H9 (cell line): ENCODE data around the gene RELL1. TPM values are rescaled to one million over a fixed set of nuclear protein-coding genes. Genes with fewer than 3 reads are reported as not detected.

ENCODE experiments used
- DNase-seq: peaks from one replicate; pipeline ENCODE4 v3.0.0-alpha.2; 2017
- H2AFZ ChIP-seq: one replicate; pipeline ENCODE4 v1.6.1; 2013; ENCODE audit warnings: mild to moderate bottlenecking, low read length, control low read depth, moderate library complexity
- H2AK5ac ChIP-seq: 2 replicates; pipeline ENCODE4 v1.6.1; 2013; ENCODE audit warnings: low read length, control low read depth, mixed read lengths; ENCODE audit not compliant: insufficient read length
- H2BK120ac ChIP-seq: one replicate; pipeline ENCODE4 v1.6.1; 2013; ENCODE audit warnings: low read depth, mild to moderate bottlenecking, low read length, control low read depth, inconsistent platforms; ENCODE audit not compliant: poor library complexity, severe bottlenecking
- H2BK12ac ChIP-seq: 2 replicates; pipeline ENCODE4 v1.6.1; 2013; ENCODE audit warnings: low read length, control low read depth, mixed read lengths, low read depth; ENCODE audit not compliant: insufficient read length
- H2BK15ac ChIP-seq: 2 replicates; pipeline ENCODE4 v1.6.1; 2013; ENCODE audit warnings: low read depth, low read length, control low read depth
- H2BK20ac ChIP-seq: one replicate; pipeline ENCODE4 v1.6.1; 2013; ENCODE audit warnings: low read depth, mild to moderate bottlenecking, low read length, control low read depth, inconsistent platforms; ENCODE audit not compliant: poor library complexity, severe bottlenecking
- H2BK5ac ChIP-seq: 2 replicates; pipeline ENCODE4 v1.6.1; 2013; ENCODE audit warnings: low read length, control low read depth, mixed read lengths; ENCODE audit not compliant: insufficient read length
- H3K14ac ChIP-seq: 2 replicates; pipeline ENCODE4 v1.6.1; 2013; ENCODE audit warnings: low read length, control low read depth; ENCODE audit not compliant: insufficient read depth
- H3K18ac ChIP-seq: 2 replicates; pipeline ENCODE4 v1.6.1; 2013; ENCODE audit warnings: low read depth, mild to moderate bottlenecking, mixed read lengths, low read length, control low read depth; ENCODE audit not compliant: insufficient read length
- H3K23ac ChIP-seq: 2 replicates; pipeline ENCODE4 v1.6.1; 2013; ENCODE audit warnings: low read length, control low read depth, mixed read lengths, low read depth; ENCODE audit not compliant: insufficient read length
- H3K23me2 ChIP-seq: 2 replicates; pipeline ENCODE4 v1.6.1; 2013; ENCODE audit warnings: low read depth, mild to moderate bottlenecking, mixed read lengths, low read length, control low read depth; ENCODE audit not compliant: insufficient read length, poor library complexity, severe bottlenecking
- H3K27ac ChIP-seq: 2 replicates; pipeline ENCODE4 v1.5.1; 2013; ENCODE audit warnings: low read length, control low read depth, mixed read lengths, low read depth; ENCODE audit not compliant: insufficient read length
- H3K27me3 ChIP-seq: 2 replicates; pipeline ENCODE4 v1.6.1; 2013; ENCODE audit warnings: low read length, control low read depth, inconsistent platforms; ENCODE audit not compliant: insufficient read depth
- H3K4ac ChIP-seq: 2 replicates; pipeline ENCODE4 v1.6.1; 2013; ENCODE audit warnings: low read depth, mild to moderate bottlenecking, control low read depth, inconsistent platforms, low read length, moderate library complexity
- H3K4me1 ChIP-seq: 2 replicates; pipeline ENCODE4 v1.6.1; 2013; ENCODE audit warnings: low read length, control low read depth, inconsistent platforms; ENCODE audit not compliant: insufficient read depth
- H3K4me2 ChIP-seq: 2 replicates; pipeline ENCODE4 v1.6.1; 2013; ENCODE audit warnings: low read length, control low read depth, mixed read lengths; ENCODE audit not compliant: insufficient read length, insufficient read depth
- H3K56ac ChIP-seq: 2 replicates; pipeline ENCODE4 v1.6.1; 2013; ENCODE audit warnings: low read depth, mild to moderate bottlenecking, mixed read lengths, low read length, control low read depth; ENCODE audit not compliant: insufficient read length
- H3K79me1 ChIP-seq: 2 replicates; pipeline ENCODE4 v1.6.1; 2013; ENCODE audit warnings: low read depth, mild to moderate bottlenecking, moderate library complexity, low read length, control low read depth, inconsistent platforms; ENCODE audit not compliant: insufficient read depth, poor library complexity, severe bottlenecking
- H3K79me2 ChIP-seq: 2 replicates; pipeline ENCODE4 v1.6.1; 2013; ENCODE audit warnings: low read length, control low read depth, inconsistent platforms; ENCODE audit not compliant: insufficient read depth
- H3K9ac ChIP-seq: 2 replicates; pipeline ENCODE4 v1.6.1; 2013; ENCODE audit warnings: low read length, control low read depth, mixed read lengths; ENCODE audit not compliant: insufficient read length; ENCODE audit errors: extremely low read depth
- H3K9me3 ChIP-seq: one replicate; pipeline ENCODE4 v1.6.1; 2013; ENCODE audit warnings: low read depth, low read length, inconsistent platforms; ENCODE audit not compliant: control insufficient read depth
- H3T11ph ChIP-seq: one replicate; pipeline ENCODE4 v1.6.1; 2013; ENCODE audit warnings: mild to moderate bottlenecking, low read length, control low read depth, inconsistent platforms
- H4K20me1 ChIP-seq: one replicate; pipeline ENCODE4 v1.6.1; 2013; ENCODE audit not compliant: control insufficient read depth, insufficient read length, insufficient read depth
- H4K5ac ChIP-seq: 2 replicates; pipeline ENCODE4 v1.6.1; 2013; ENCODE audit warnings: low read depth, mild to moderate bottlenecking, mixed read lengths, low read length, control low read depth; ENCODE audit not compliant: insufficient read length
- H4K8ac ChIP-seq: replicated peaks from 2 replicates; pipeline ENCODE4 v1.6.1; 2013; ENCODE audit warnings: low read length, control low read depth, mixed read lengths, low read depth; ENCODE audit not compliant: insufficient read length
- H4K91ac ChIP-seq: 2 replicates; pipeline ENCODE4 v1.6.1; 2013; ENCODE audit warnings: low read depth, mild to moderate bottlenecking, moderate library complexity, mixed read lengths, low read length, control low read depth; ENCODE audit not compliant: insufficient read length
- H3K27ac Mint-ChIP-seq, 3 experiments: 2 replicates in 2 of 3; 3 replicates in 1 of 3; pipeline ENCODE4 v1.8.0; 2020 to 2021; ENCODE audit warnings: mixed read lengths in 3 of 3, mild to moderate bottlenecking in 1 of 3, moderate library complexity in 1 of 3
- H3K27me3 Mint-ChIP-seq: 2 replicates; pipeline ENCODE4 v1.8.0; 2021; ENCODE audit warnings: low read depth, mild to moderate bottlenecking, moderate library complexity, mixed read lengths
- H3K36me3 Mint-ChIP-seq, 3 experiments: 2 replicates in 2 of 3; 3 replicates in 1 of 3; pipeline ENCODE4 v1.8.0; 2020 to 2021; ENCODE audit warnings: low read depth in 3 of 3, mixed read lengths in 3 of 3; ENCODE audit not compliant: insufficient read depth in 1 of 3
- H3K4me1 Mint-ChIP-seq, 2 experiments: 2 replicates each; pipeline ENCODE4 v1.8.0; 2020; ENCODE audit warnings: mixed read lengths in 2 of 2
- H3K4me3 Mint-ChIP-seq, 2 experiments: 2 replicates in 1 of 2; 3 replicates in 1 of 2; pipeline ENCODE4 v1.8.0; 2020 to 2021; ENCODE audit warnings: mild to moderate bottlenecking in 2 of 2, mixed read lengths in 2 of 2, moderate library complexity in 1 of 2
- H3K9me3 Mint-ChIP-seq, 2 experiments: 2 replicates in 1 of 2; 3 replicates in 1 of 2; pipeline ENCODE4 v1.8.0; 2020; ENCODE audit warnings: mild to moderate bottlenecking in 2 of 2, mixed read lengths in 2 of 2, moderate library complexity in 1 of 2
- WGBS: extraction: QIAGEN DNeasy Blood & Tissue Kit; methylation state at CpG from one replicate; pipeline ENCODE4 v1.1.7; 2013; ENCODE audit warnings: missing lambda C conversion rate, low lambda C conversion rate, mixed read lengths; ENCODE audit not compliant: insufficient read length; ENCODE audit errors: extremely low coverage; 5-methylcytosine and 5-hydroxymethylcytosine counted together
- total RNA-seq: library from RNA; stranded (reverse); gene quantifications from 2 replicates; pipeline ENCODE4 v1.2.1, GENCODE V29; 2021
- TF ChIP-seq, protein P1 (sequence below): fragments of 200-600 bp; sonication (generic); conservative IDR thresholded peaks from 3 replicates; pipeline ENCODE4 v1.8.0; 2021; ENCODE audit warnings: antibody characterized with exemption, mild to moderate bottlenecking

The RELL1 gene
- total RNA-seq, 1 experiment from 2014 or later = 10.8 TPM

DNA sequence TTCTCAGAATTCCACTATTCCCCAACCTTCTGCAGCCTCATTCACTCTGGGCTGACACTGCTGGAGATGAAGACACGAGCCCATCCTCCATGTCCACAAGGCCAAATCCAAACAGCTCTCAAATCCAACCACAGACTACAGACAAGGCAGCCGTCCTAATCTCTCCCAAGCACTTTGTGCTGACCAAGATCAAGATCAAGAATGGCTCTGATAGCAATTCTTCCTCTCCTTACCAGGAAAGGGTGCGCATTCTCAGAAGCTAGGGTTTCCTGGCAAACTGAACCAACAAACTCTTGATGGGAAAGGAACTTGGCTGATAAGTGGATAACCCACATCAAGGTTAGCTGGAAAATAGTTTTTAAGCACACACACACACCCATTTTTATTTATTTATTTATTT lies 26.5 kb downstream of the RELL1 start:
- H4K8ac ChIP-seq = no peak overlapping the region
- no CpG with 5 or more reads among the region's 3 CpGs for WGBS
- peaks cover 6% of the 10 kb centered on the region for H3K9me3 ChIP-seq
- no peak for DNase-seq
- H3K27ac ChIP-seq = no peak overlapping the region
- no peak overlapping the region for H3K23ac ChIP-seq
- H2BK20ac ChIP-seq = no peak overlapping the region
- H3K9me3 Mint-ChIP-seq = peaks cover 13 to 26% of the 10 kb centered on the region in 2 experiments
- H3K4ac ChIP-seq = no peak overlapping the region
- H2BK5ac ChIP-seq = no peak overlapping the region
- no peak overlapping the region for H3K14ac ChIP-seq
- H3K27ac Mint-ChIP-seq = no peak overlapping the region
- no peak overlapping the region for H4K91ac ChIP-seq
- H2BK120ac ChIP-seq = no peak overlapping the region
- no peaks in the 10 kb centered on the region for H3K79me2 ChIP-seq
- H3K18ac ChIP-seq = no peak overlapping the region
- no peak overlapping the region for H3K4me2 ChIP-seq
- H3K36me3 Mint-ChIP-seq = peaks cover 19 to 25% (median 24%) of the 10 kb centered on the region in 3 experiments
- H2AK5ac ChIP-seq = no peak overlapping the region
- no peak overlapping the region for H3K4me3 Mint-ChIP-seq
- H3T11ph ChIP-seq = no peak overlapping the region
- H3K56ac ChIP-seq = no peak overlapping the region
- H3K79me1 ChIP-seq = no peaks in the 10 kb centered on the region
- no peak overlapping the region for H4K5ac ChIP-seq
- H3K4me1 ChIP-seq = peaks cover 5% of the 10 kb centered on the region; the same call in 1 of the 2 replicates
- no peak overlapping the region for H3K9ac ChIP-seq
- no peak overlapping the region for H2AFZ ChIP-seq
- no peaks in the 10 kb centered on the region for H4K20me1 ChIP-seq
- TF ChIP-seq, protein P1, sequence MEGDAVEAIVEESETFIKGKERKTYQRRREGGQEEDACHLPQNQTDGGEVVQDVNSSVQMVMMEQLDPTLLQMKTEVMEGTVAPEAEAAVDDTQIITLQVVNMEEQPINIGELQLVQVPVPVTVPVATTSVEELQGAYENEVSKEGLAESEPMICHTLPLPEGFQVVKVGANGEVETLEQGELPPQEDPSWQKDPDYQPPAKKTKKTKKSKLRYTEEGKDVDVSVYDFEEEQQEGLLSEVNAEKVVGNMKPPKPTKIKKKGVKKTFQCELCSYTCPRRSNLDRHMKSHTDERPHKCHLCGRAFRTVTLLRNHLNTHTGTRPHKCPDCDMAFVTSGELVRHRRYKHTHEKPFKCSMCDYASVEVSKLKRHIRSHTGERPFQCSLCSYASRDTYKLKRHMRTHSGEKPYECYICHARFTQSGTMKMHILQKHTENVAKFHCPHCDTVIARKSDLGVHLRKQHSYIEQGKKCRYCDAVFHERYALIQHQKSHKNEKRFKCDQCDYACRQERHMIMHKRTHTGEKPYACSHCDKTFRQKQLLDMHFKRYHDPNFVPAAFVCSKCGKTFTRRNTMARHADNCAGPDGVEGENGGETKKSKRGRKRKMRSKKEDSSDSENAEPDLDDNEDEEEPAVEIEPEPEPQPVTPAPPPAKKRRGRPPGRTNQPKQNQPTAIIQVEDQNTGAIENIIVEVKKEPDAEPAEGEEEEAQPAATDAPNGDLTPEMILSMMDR = no peak
- H2BK12ac ChIP-seq = no peak overlapping the region
- H3K23me2 ChIP-seq = no peaks in the 10 kb centered on the region
- peaks cover 27 to 32% of the 10 kb centered on the region in 2 experiments for H3K4me1 Mint-ChIP-seq
- H3K27me3 Mint-ChIP-seq = peaks cover 7% of the 10 kb centered on the region
- no peaks in the 10 kb centered on the region for H3K27me3 ChIP-seq
- no peak overlapping the region for H2BK15ac ChIP-seq
